PC-9 (cell line): ENCODE data around the gene TUBGCP6. TPM values are rescaled to one million over a fixed set of nuclear protein-coding genes. Genes with fewer than 3 reads are reported as not detected.

Source experiments
- BruUV-seq: library from RNA; stranded (reverse); fragments of 400-500 nt; replicated peaks from 2 replicates; lab custom pipeline; 2021; lab: Mats Ljungman, UMichigan
- CTCF ChIA-PET: fragments of 300-600 bp; sonication (Branson Sonifier 250); formaldehyde crosslinking; loops from one replicate; lab custom pipeline; 2022; ENCODE audit warnings: antibody characterized with exemption; lab: Charles Lee
- POLR2A ChIA-PET: fragments of 300-600 bp; sonication (Branson Sonifier 250); formaldehyde crosslinking; loops from one replicate; lab custom pipeline; 2022; ENCODE audit warnings: antibody characterized with exemption; ENCODE audit not compliant: unreplicated experiment; lab: Charles Lee
- DNase-seq, 2 experiments: peaks; one replicate each; pipeline versions ENCODE4 v3.0.0 to v3.0.0-alpha.2; 2015 to 2022; ENCODE audit warnings: mixed read lengths in 1 of 2
- H2AFZ ChIP-seq: fragments of 200-600 bp; sonication (generic); 2 replicates; pipeline ENCODE4 v1.8.1; 2017; ENCODE audit warnings: antibody characterized with exemption
- H3F3A ChIP-seq: fragments of 200-600 bp; sonication (generic); 2 replicates; pipeline ENCODE4 v1.8.1; 2017; ENCODE audit warnings: antibody characterized with exemption, mild to moderate bottlenecking, low read depth; ENCODE audit not compliant: insufficient read depth
- H3K27ac ChIP-seq: fragments of 200-600 bp; sonication (generic); 2 replicates; pipeline ENCODE4 v1.6.1; 2016; ENCODE audit warnings: mixed run types
- H3K27me3 ChIP-seq: fragments of 200-600 bp; sonication (generic); 2 replicates; pipeline ENCODE4 v1.6.1; 2016; ENCODE audit warnings: low read depth, mixed run types; ENCODE audit not compliant: insufficient read depth
- H3K36me3 ChIP-seq: fragments of 200-600 bp; sonication (generic); 2 replicates; pipeline ENCODE4 v1.6.1; 2016; ENCODE audit warnings: low read depth, mixed run types
- H3K4me1 ChIP-seq: fragments of 200-600 bp; sonication (generic); replicated peaks from 2 replicates; pipeline ENCODE4 v1.6.1; 2016; ENCODE audit warnings: mixed run types; ENCODE audit not compliant: insufficient read depth
- H3K4me2 ChIP-seq: fragments of 200-600 bp; sonication (generic); 2 replicates; pipeline ENCODE4 v1.6.1; 2017; ENCODE audit warnings: mixed run types
- H3K4me3 ChIP-seq: fragments of 200-600 bp; sonication (generic); 2 replicates; pipeline ENCODE4 v1.6.1; 2016; ENCODE audit warnings: mixed run types
- H3K79me2 ChIP-seq: fragments of 200-600 bp; sonication (generic); 2 replicates; pipeline ENCODE4 v1.6.1; 2017; ENCODE audit warnings: low read depth, mixed run types
- H3K9me2 ChIP-seq: fragments of 200-600 bp; sonication (generic); 2 replicates; pipeline ENCODE4 v1.8.1; 2017; ENCODE audit warnings: mild to moderate bottlenecking; ENCODE audit not compliant: insufficient read depth
- H3K9me3 ChIP-seq: fragments of 200-600 bp; sonication (generic); 2 replicates; pipeline ENCODE4 v1.8.1; 2016; ENCODE audit warnings: low read depth; ENCODE audit not compliant: insufficient read depth
- H4K20me1 ChIP-seq: fragments of 200-600 bp; sonication (generic); 2 replicates; pipeline ENCODE4 v1.8.1; 2017; ENCODE audit not compliant: insufficient read depth
- CTCF ChIP-seq: fragments of 200-600 bp; sonication (generic); conservative IDR thresholded peaks from 2 replicates; pipeline ENCODE4 v1.6.1; 2017; ENCODE audit warnings: mixed run types, antibody characterized with exemption, mild to moderate bottlenecking, moderate library complexity
- EZH2 ChIP-seq: fragments of 200-600 bp; sonication (generic); IDR thresholded peaks from 2 replicates; pipeline ENCODE4 v1.8.0; 2017; ENCODE audit warnings: antibody characterized with exemption, low read depth
- intact Hi-C: fragments of 100-400 bp; cut with micrococcal nuclease; formaldehyde crosslinking; loops from one replicate; pipeline ENCODE4 v1.10.0; 2022; ENCODE audit not compliant: unreplicated experiment
- total RNA-seq: library from RNA; stranded (reverse); gene quantifications from 2 replicates; pipeline ENCODE4 v1.2.3, GENCODE V29; 2021

Gene TUBGCP6
- total RNA-seq, 1 experiment from 2014 or later, result 31.3 TPM

GRCh38 chr22:50255607-50256006 is 10.8 kb upstream of the TUBGCP6 start:
- DNase-seq, result no peak
- CTCF ChIA-PET, result no interaction called here
- Histone ChIP-seq H2AFZ (no peak overlapping the region), H3K27ac (no peak overlapping the region), H3K79me2 (peaks cover 23% of the 10 kb centered on the region), H3K9me3 (no peaks in the 10 kb centered on the region), H4K20me1 (peaks cover 19% of the 10 kb centered on the region), H3K9me2 (no peaks in the 10 kb centered on the region), H3K36me3 (0 out of 2 replicates have a peak, but pooled peaks cover 3% of the 10 kb centered on the region), H3K27me3 (no peaks in the 10 kb centered on the region), H3K4me3 (no peak overlapping the region), H3K4me2 (no peak overlapping the region), H3K4me1 (peaks cover 11% of the 10 kb centered on the region; the same call in 1 of the 2 replicates), H3F3A (peaks cover 44% of the 10 kb centered on the region; the same call in 1 of the 2 replicates)
- POLR2A ChIA-PET, result no interaction called here
- no peak for TF ChIP-seq CTCF
- intact Hi-C loops, result no loop called here
- BruUV-seq, result no TSS peak

- ChIA-PET CTCF (no interaction called here), POLR2A (no interaction called here)
- Histone ChIP-seq H3K4me1 (peaks cover 10% of the 10 kb centered on the region), H3K9me2 (no peaks in the 10 kb centered on the region), H3K4me3 (no peak overlapping the region), H2AFZ (no peak overlapping the region), H3K36me3 (0 out of 2 replicates have a peak, but pooled peaks cover 3% of the 10 kb centered on the region), H3F3A (peaks cover 44% of the 10 kb centered on the region; the same call in 1 of the 2 replicates), H4K20me1 (peaks cover 19% of the 10 kb centered on the region), H3K27me3 (no peaks in the 10 kb centered on the region), H3K4me2 (no peak overlapping the region), H3K9me3 (no peaks in the 10 kb centered on the region), H3K27ac (no peak overlapping the region), H3K79me2 (peaks cover 21% of the 10 kb centered on the region)
- intact Hi-C loops, result no loop called here
- no peak for DNase-seq
- no peak for TF ChIP-seq CTCF
- no peak for TF ChIP-seq EZH2
- BruUV-seq, result no TSS peak
These were observed 10.3 kb upstream of the TUBGCP6 start for GRCh38 chr22:50255099-50255498.

- H2AFZ ChIP-seq, result no peak overlapping the region
- no peak overlapping the region for H3K4me3 ChIP-seq
- peaks cover 48% of the 10 kb centered on the region; the same call in 1 of the 2 replicates for H3F3A ChIP-seq
- no peak overlapping the region for H3K4me2 ChIP-seq
- intact Hi-C loops, result loop anchor here (2.0 to 5.0 kb wide), 2 partner anchors 73 to 368 kb away; partner anchors contain the start of gene DENND6B
- no peaks in the 10 kb centered on the region for H3K9me3 ChIP-seq
- 0 out of 2 replicates have a peak, but pooled peaks cover 3% of the 10 kb centered on the region for H3K36me3 ChIP-seq
- no TSS peak for BruUV-seq
- H3K79me2 ChIP-seq, result peaks cover 22% of the 10 kb centered on the region
- TF ChIP-seq CTCF (no peak), EZH2 (no peak)
- peaks cover 19% of the 10 kb centered on the region for H4K20me1 ChIP-seq
- H3K9me2 ChIP-seq, result no peaks in the 10 kb centered on the region
- ChIA-PET CTCF (no interaction called here), POLR2A (no interaction called here)
- no peak overlapping the region for H3K27ac ChIP-seq
- H3K27me3 ChIP-seq, result no peaks in the 10 kb centered on the region
- peaks cover 12% of the 10 kb centered on the region for H3K4me1 ChIP-seq
- no peak for DNase-seq
These were observed 9.1 kb upstream of the TUBGCP6 start for GRCh38 chr22:50253941-50254340.
